GM12878 (cell line): ENCODE measurements around the gene KRT31. TPM values are rescaled to one million over a fixed set of nuclear protein-coding genes. Genes with fewer than 3 reads are reported as not detected.

Experiments
- ATAC-seq: fragments of 200-7000 bp; cut with Tn5 transposase; 3 replicates; pipeline ENCODE4 v1.9.1; 2020; ENCODE audit warnings: mild to moderate bottlenecking, moderate library complexity
- BruUV-seq: library from RNA; stranded (reverse); fragments of 400-500 nt; replicated peaks from 2 replicates; lab custom pipeline; 2021; lab: Mats Ljungman, UMichigan
- CTCF ChIA-PET: fragments of 300-600 bp; sonication (Branson Sonifier 250); formaldehyde crosslinking; extraction: SDS; loops from one replicate; lab custom pipeline; 2021; ENCODE audit warnings: inconsistent platforms; lab: Yijun Ruan, JAX
- POLR2A ChIA-PET: fragments of 350-600 bp; formaldehyde crosslinking; extraction: SDS; loops from one replicate; lab custom pipeline; 2021; ENCODE audit warnings: inconsistent platforms; lab: Charles Lee
- RAD21 ChIA-PET: fragments of 300-600 bp; sonication (Branson Sonifier 250); formaldehyde crosslinking; loops from one replicate; lab custom pipeline; 2023; ENCODE audit warnings: antibody characterized with exemption; ENCODE audit not compliant: unreplicated experiment; lab: Charles Lee
- SMC1A ChIA-PET: fragments of 300-600 bp; sonication (Branson Sonifier 250); formaldehyde crosslinking; loops from one replicate; lab custom pipeline; 2023; ENCODE audit not compliant: unreplicated experiment, uncharacterized antibody; lab: Charles Lee
- DNase-seq: peaks from one replicate; pipeline ENCODE4 v3.0.0-alpha.2; 2011; ENCODE audit warnings: low read depth, low spot score
- FAIRE-seq: peaks from 3 replicates; lab custom pipeline; 2011; peaks lifted over from hg19 to GRCh38; lab: Jason Lieb, UNC
- H2AFZ ChIP-seq: 2 replicates; pipeline ENCODE4 v1.6.0; 2011; ENCODE audit warnings: low read depth, low read length, control low read depth; ENCODE audit not compliant: control insufficient read depth
- H3K27ac ChIP-seq: 2 replicates; pipeline ENCODE4 v1.5.1; 2011; ENCODE audit warnings: control low read depth; ENCODE audit not compliant: control insufficient read depth, insufficient read depth
- H3K27me3 ChIP-seq, 2 experiments: replicated peaks in 1 of 2; 2 replicates each; pipeline versions ENCODE4 v1.6.0 to v1.6.1; 2011; ENCODE audit warnings: low read length in 1 of 2; ENCODE audit not compliant: control insufficient read depth in 2 of 2, insufficient read depth in 2 of 2
- H3K36me3 ChIP-seq, 2 experiments: 2 replicates each; pipeline ENCODE4 v1.5.1; 2011; ENCODE audit warnings: low read length in 1 of 2; ENCODE audit not compliant: control insufficient read depth in 2 of 2, insufficient read depth in 2 of 2
- H3K4me1 ChIP-seq: 2 replicates; pipeline ENCODE4 v1.6.1; 2011; ENCODE audit warnings: mild to moderate bottlenecking, low read length, moderate library complexity, mixed read lengths; ENCODE audit not compliant: control insufficient read depth, insufficient read depth
- H3K4me2 ChIP-seq: 2 replicates; pipeline ENCODE4 v1.6.0; 2011; ENCODE audit warnings: control low read depth; ENCODE audit not compliant: control insufficient read depth, insufficient read depth
- H3K4me3 ChIP-seq: fragments of 200-600 bp; sonication (generic); 2 replicates; pipeline ENCODE4 v1.5.1; 2016
- H3K79me2 ChIP-seq: 2 replicates; pipeline ENCODE4 v1.6.0; 2011; ENCODE audit warnings: low read length; ENCODE audit not compliant: control insufficient read depth, insufficient read depth
- H3K9ac ChIP-seq: 2 replicates; pipeline ENCODE4 v1.8.0; 2011; ENCODE audit warnings: low read length, control low read depth, mixed read lengths; ENCODE audit not compliant: control insufficient read depth, insufficient read depth
- H3K9me3 ChIP-seq: replicated peaks from 3 replicates; pipeline ENCODE4 v1.5.1; 2011; ENCODE audit warnings: mild to moderate bottlenecking, low read length; ENCODE audit not compliant: control insufficient read depth, insufficient read depth
- H4K20me1 ChIP-seq: 2 replicates; pipeline ENCODE4 v1.6.0; 2011; ENCODE audit not compliant: control insufficient read depth, insufficient read depth
- BCLAF1 ChIP-seq: fragments of 450-650 bp; IDR thresholded peaks from 2 replicates; pipeline ENCODE4 v1.6.1; 2017; ENCODE audit warnings: antibody characterized with exemption, mild to moderate bottlenecking, moderate library complexity
- CHD2 ChIP-seq: IDR thresholded peaks from 2 replicates; pipeline ENCODE4 v1.6.1; 2011; ENCODE audit warnings: low read depth, low read length, improper control_type of control experiment, borderline replicate concordance
- ETV6 ChIP-seq, 2 experiments: fragments of 450-650 bp in 1 of 2; IDR thresholded peaks in 1 of 2; conservative IDR thresholded peaks in 1 of 2; 2 replicates each; pipeline ENCODE4 v1.6.1; 2014; ENCODE audit warnings: antibody characterized with exemption in 1 of 2, borderline replicate concordance in 1 of 2, low read depth in 1 of 2, mild to moderate bottlenecking in 1 of 2, moderate library complexity in 1 of 2
- SPI1 ChIP-seq: IDR thresholded peaks from 2 replicates; pipeline ENCODE4 v1.6.1; 2011; ENCODE audit warnings: low read depth, mild to moderate bottlenecking, low read length, moderate library complexity, borderline replicate concordance; ENCODE audit not compliant: insufficient read depth
- WGBS: methylation state at CpG from one replicate; pipeline ENCODE4 v1.1.6; 2016; ENCODE audit warnings: low lambda C conversion rate; ENCODE audit not compliant: insufficient replicate concordance, insufficient coverage; ENCODE audit errors: missing lambda C conversion rate; 5-methylcytosine and 5-hydroxymethylcytosine counted together
- in situ Hi-C: fragments of 300-500 bp; cut with MboI; formaldehyde crosslinking; loops from 9 replicates; pipeline ENCODE4 v1.14.3; 2018; ENCODE audit warnings: mixed read lengths
- intact Hi-C: fragments of 100-400 bp; cut with micrococcal nuclease; formaldehyde crosslinking; loops from one replicate; pipeline ENCODE4 v1.14.2; 2022; ENCODE audit not compliant: unreplicated experiment
- polyA plus RNA-seq, 11 experiments: library from polyadenylated mRNA; depleted of rRNA in 4 of 11; unstranded in 6 of 11; stranded (reverse) in 5 of 11; fragments of >200 nt; fragmentation: Nextera tagmentation in 4 of 11; fragmentation: Illumina TruSeq in 1 of 11; extraction: Ambion mirVana in 4 of 11; extraction: Trizol in 1 of 11; gene quantifications; 1 replicate in 1 of 11; 2 replicates in 10 of 11; pipeline versions ENCODE4 v1.2.1 to v1.2.3, GENCODE V29; 2011 to 2016; ENCODE audit warnings: inconsistent platforms in 2 of 11, missing spikeins in 2 of 11, low read depth in 1 of 11
- total RNA-seq, 4 experiments: library from RNA; depleted of rRNA in 3 of 4; stranded (reverse); fragments of >200 nt in 3 of 4; fragmentation: Illumina TruSeq in 1 of 4; extraction: Trizol in 1 of 4; gene quantifications; 2 replicates each; pipeline versions ENCODE4 v1.2.1 to v1.2.3, GENCODE V29; 2013 to 2021

Gene KRT31
- total and polyA plus RNA-seq, 10 of the 15 experiments (the other 5 are each of a cell fraction or from before 2014, with no cell fraction given) = not detected

GRCh38 chr17:41393294-41393693, 4.1 kb downstream of the KRT31 start:
- 3% methylated on average over 5 of the region's 5 CpGs for WGBS
- intact Hi-C loops = no loop called here
- ChIA-PET RAD21 (no interaction called here), POLR2A (no interaction called here), CTCF (no interaction called here), SMC1A (no interaction called here)
- Histone ChIP-seq H2AFZ (no peak overlapping the region), H3K27ac (no peak overlapping the region), H3K4me1 (no peaks in the 10 kb centered on the region), H3K36me3 (no peaks in the 10 kb centered on the region), H3K9me3 (no peaks in the 10 kb centered on the region), H3K79me2 (no peaks in the 10 kb centered on the region), H3K4me3 (no peak overlapping the region), H3K4me2 (no peak overlapping the region), H4K20me1 (no peaks in the 10 kb centered on the region), H3K9ac (no peak overlapping the region), H3K27me3 (peaks cover 0 to 3% of the 10 kb centered on the region in 2 experiments; a peak in 2 of 4 replicates)
- ATAC-seq = no peak
- no TSS peak for BruUV-seq
- no peak for TF ChIP-seq ETV6 (conservative IDR thresholded peaks at IDR 0.05 in 1 of 2, IDR thresholded peaks at IDR 0.05 in 1 of 2; ENCODE audit: borderline replicate concordance in 1 of 2, low read depth in 1 of 2)
- TF ChIP-seq CHD2 = no peak
- TF ChIP-seq BCLAF1 = no peak
- no peak for TF ChIP-seq SPI1
- in situ Hi-C loops = no loop called here
- DNase-seq = no peak
- no peak for FAIRE-seq
